CD4-positive, alpha-beta T cell treated with Interleukin-15 for 1 hour (primary cell): ENCODE data around the gene ADAT2.

ENCODE experiments used
- DNase-seq: peaks from one replicate; pipeline ENCODE4 v3.0.0-alpha.2; 2020

ADAT2 gene

GRCh38 chr6:143441010-143441409 lies 9.5 kb downstream of the ADAT2 start:
- DNase-seq: no peak

- no peak for DNase-seq
These were observed 17.9 kb downstream of the ADAT2 start for GRCh38 chr6:143432588-143432987.

- no peak for DNase-seq
These were observed 19.3 kb downstream of the ADAT2 start for GRCh38 chr6:143431226-143431625.

- no peak for DNase-seq
These were observed 20.5 kb downstream of the ADAT2 start for GRCh38 chr6:143429970-143430369.

- DNase-seq: peak; percentile 70
These were observed 23.2 kb downstream of the ADAT2 start for GRCh38 chr6:143427109-143427817.

GRCh38 chr6:143426026-143426425 lies 24.5 kb downstream of the ADAT2 start:
- no peak for DNase-seq

- DNase-seq: no peak
These were observed 31.0 kb downstream of the ADAT2 start for GRCh38 chr6:143419526-143419925.

- DNase-seq: no peak
These were observed 35.7 kb downstream of the ADAT2 start for GRCh38 chr6:143414769-143415168.

- no peak for DNase-seq
These were observed 39.6 kb downstream of the ADAT2 start for GRCh38 chr6:143410859-143411270.

GRCh38 chr6:143408787-143409162 lies 41.7 kb downstream of the ADAT2 start:
- DNase-seq: no peak

GRCh38 chr6:143408151-143408786 lies 42.2 kb downstream of the ADAT2 start:
- DNase-seq: no peak

GRCh38 chr6:143406673-143407072 lies 43.8 kb downstream of the ADAT2 start:
- no peak for DNase-seq

- DNase-seq: no peak
These were observed 44.9 kb downstream of the ADAT2 start for GRCh38 chr6:143405373-143406154.

- DNase-seq: no peak
These were observed 47.7 kb downstream of the ADAT2 start for GRCh38 chr6:143402721-143403336.

GRCh38 chr6:143401636-143402370 lies 48.7 kb downstream of the ADAT2 start:
- DNase-seq: no peak

- no peak for DNase-seq
These were observed 49.4 kb downstream of the ADAT2 start for GRCh38 chr6:143401068-143401446.

GRCh38 chr6:143400258-143401067 lies 50.0 kb downstream of the ADAT2 start:
- no peak for DNase-seq

GRCh38 chr6:143399775-143400174 lies 50.7 kb downstream of the ADAT2 start:
- no peak for DNase-seq

- no peak for DNase-seq
These were observed 51.3 kb downstream of the ADAT2 start for GRCh38 chr6:143399176-143399575.

- DNase-seq: peak; percentile 49
These were observed 53.0 kb downstream of the ADAT2 start for GRCh38 chr6:143397227-143398222.
